ENCODE measurements around the gene C12orf75.
A peak's percentile ranks its signal among the peaks of the same experiment; 100 is the strongest.
"Not testable (repeated sequence)": the region's sequence is repeated elsewhere in the genome, so short reads cannot be mapped to it uniquely, and the experiment has no call there.

Gene C12orf75

GRCh38 chr12:105319691-105320209 lies 10.7 kb upstream of the C12orf75 start:
- H3K27ac ChIP-seq (ENCODE audit: low read depth, low read length) = no peak overlapping the region
- H3K27me3 ChIP-seq (ENCODE audit: control insufficient read depth in 1 of 2, insufficient read depth in 2 of 2, low read length in 2 of 2) = no peaks in the 10 kb centered on the region
- H3K4me1 ChIP-seq (ENCODE audit: control insufficient read depth in 1 of 2, insufficient read depth in 2 of 2, low read length in 2 of 2) = peaks cover 28 to 42% of the 10 kb centered on the region in 2 donors
- H3K9ac ChIP-seq (ENCODE audit: low read depth in 1 of 2, low read length in 2 of 2) = no peak overlapping the region
- no peaks in the 10 kb centered on the region for H3K9me3 ChIP-seq (ENCODE audit: control insufficient read depth in 1 of 2, low read length in 2 of 2)
- H3K36me3 ChIP-seq (ENCODE audit: control insufficient read depth in 1 of 2, insufficient read depth in 2 of 2, low read length in 2 of 2) = no peaks in the 10 kb centered on the region
- H3K4me3 ChIP-seq (ENCODE audit: low read depth in 1 of 2, low read length in 2 of 2) = no peak overlapping the region

- H3K4me1 ChIP-seq (ENCODE audit: control insufficient read depth in 1 of 2, insufficient read depth in 2 of 2, low read length in 2 of 2) = peaks cover 25 to 37% of the 10 kb centered on the region in 2 donors
- no peak overlapping the region for H3K27ac ChIP-seq (ENCODE audit: low read depth, low read length)
Observed at GRCh38 chr12:105321125-105321524, 9.4 kb upstream of the C12orf75 start.

GRCh38 chr12:105322070-105322469 lies 8.4 kb upstream of the C12orf75 start:
- H3K36me3 ChIP-seq (ENCODE audit: control insufficient read depth in 1 of 2, insufficient read depth in 2 of 2, low read length in 2 of 2) = no peaks in the 10 kb centered on the region
- no peaks in the 10 kb centered on the region for H3K9me3 ChIP-seq (ENCODE audit: control insufficient read depth in 1 of 2, low read length in 2 of 2)
- H3K9ac ChIP-seq (ENCODE audit: low read depth in 1 of 2, low read length in 2 of 2) = no peak overlapping the region
- no peak overlapping the region for H3K4me3 ChIP-seq (ENCODE audit: low read depth in 1 of 2, low read length in 2 of 2)
- no peaks in the 10 kb centered on the region for H3K27me3 ChIP-seq (ENCODE audit: control insufficient read depth in 1 of 2, insufficient read depth in 2 of 2, low read length in 2 of 2)
- H3K27ac ChIP-seq (ENCODE audit: low read depth, low read length) = no peak overlapping the region
- H3K4me1 ChIP-seq (ENCODE audit: control insufficient read depth in 1 of 2, insufficient read depth in 2 of 2, low read length in 2 of 2) = peaks cover 23 to 34% of the 10 kb centered on the region in 2 donors

More at GRCh38 chr12:105321125-105321524, 9.4 kb upstream of the C12orf75 start:
- Histone ChIP-seq H3K36me3 (ENCODE audit: control insufficient read depth in 1 of 2, insufficient read depth in 2 of 2, low read length in 2 of 2) (no peaks in the 10 kb centered on the region), H3K9ac (ENCODE audit: low read depth in 1 of 2, low read length in 2 of 2) (no peak overlapping the region), H3K4me3 (ENCODE audit: low read depth in 1 of 2, low read length in 2 of 2) (no peak overlapping the region), H3K9me3 (ENCODE audit: control insufficient read depth in 1 of 2, low read length in 2 of 2) (no peaks in the 10 kb centered on the region), H3K27me3 (ENCODE audit: control insufficient read depth in 1 of 2, insufficient read depth in 2 of 2, low read length in 2 of 2) (no peaks in the 10 kb centered on the region)

GRCh38 chr12:105324704-105325103 lies 5.8 kb upstream of the C12orf75 start:
- no peak overlapping the region for H3K9ac ChIP-seq (ENCODE audit: low read depth in 1 of 2, low read length in 2 of 2)
- H3K4me3 ChIP-seq (ENCODE audit: low read depth in 1 of 2, low read length in 2 of 2) = no peak overlapping the region
- H3K27me3 ChIP-seq (ENCODE audit: control insufficient read depth in 1 of 2, insufficient read depth in 2 of 2, low read length in 2 of 2) = no peaks in the 10 kb centered on the region
- H3K4me1 ChIP-seq (ENCODE audit: control insufficient read depth in 1 of 2, insufficient read depth in 2 of 2, low read length in 2 of 2) = peaks cover 12 to 15% of the 10 kb centered on the region in 2 donors
- no peak overlapping the region for H3K27ac ChIP-seq (ENCODE audit: low read depth, low read length)
- no peaks in the 10 kb centered on the region for H3K9me3 ChIP-seq (ENCODE audit: control insufficient read depth in 1 of 2, low read length in 2 of 2)
- no peaks in the 10 kb centered on the region for H3K36me3 ChIP-seq (ENCODE audit: control insufficient read depth in 1 of 2, insufficient read depth in 2 of 2, low read length in 2 of 2)

- Histone ChIP-seq H3K9me3 (ENCODE audit: control insufficient read depth in 1 of 2, low read length in 2 of 2) (no peaks in the 10 kb centered on the region), H3K36me3 (ENCODE audit: control insufficient read depth in 1 of 2, insufficient read depth in 2 of 2, low read length in 2 of 2) (no peaks in the 10 kb centered on the region), H3K9ac (ENCODE audit: low read depth in 1 of 2, low read length in 2 of 2) (no peak overlapping the region), H3K4me3 (ENCODE audit: low read depth in 1 of 2, low read length in 2 of 2) (no peak overlapping the region), H3K27me3 (ENCODE audit: control insufficient read depth in 1 of 2, insufficient read depth in 2 of 2, low read length in 2 of 2) (no peaks in the 10 kb centered on the region), H3K4me1 (ENCODE audit: control insufficient read depth in 1 of 2, insufficient read depth in 2 of 2, low read length in 2 of 2) (peaks cover 16 to 18% of the 10 kb centered on the region in 2 donors), H3K27ac (ENCODE audit: low read depth, low read length) (no peak overlapping the region)
Observed at GRCh38 chr12:105325117-105325516, 5.4 kb upstream of the C12orf75 start.

GRCh38 chr12:105329926-105330282 lies 587 bp upstream of the C12orf75 start:
- Histone ChIP-seq H3K9me3 (ENCODE audit: control insufficient read depth in 1 of 2, low read length in 2 of 2) (no peaks in the 10 kb centered on the region), H3K27ac (ENCODE audit: low read depth, low read length) (no peak overlapping the region), H3K36me3 (ENCODE audit: control insufficient read depth in 1 of 2, insufficient read depth in 2 of 2, low read length in 2 of 2) (no peaks in the 10 kb centered on the region), H3K27me3 (ENCODE audit: control insufficient read depth in 1 of 2, insufficient read depth in 2 of 2, low read length in 2 of 2) (no peaks in the 10 kb centered on the region), H3K9ac (ENCODE audit: low read depth in 1 of 2, low read length in 2 of 2) (no peak overlapping the region), H3K4me3 (ENCODE audit: low read depth in 1 of 2, low read length in 2 of 2) (peak overlapping the region; percentile 52 to 64), H3K4me1 (ENCODE audit: control insufficient read depth in 1 of 2, insufficient read depth in 2 of 2, low read length in 2 of 2) (peaks cover 5 to 10% of the 10 kb centered on the region in 2 donors)

- peak overlapping the region; percentile 23 to 32 for H3K9ac ChIP-seq (ENCODE audit: low read depth in 1 of 2, low read length in 2 of 2)
- peak overlapping the region; percentile 52 to 68 for H3K4me3 ChIP-seq (ENCODE audit: low read depth in 1 of 2, low read length in 2 of 2)
- H3K36me3 ChIP-seq (ENCODE audit: control insufficient read depth in 1 of 2, insufficient read depth in 2 of 2, low read length in 2 of 2) = no peaks in the 10 kb centered on the region
- H3K9me3 ChIP-seq (ENCODE audit: control insufficient read depth in 1 of 2, low read length in 2 of 2) = no peaks in the 10 kb centered on the region
- H3K4me1 ChIP-seq (ENCODE audit: control insufficient read depth in 1 of 2, insufficient read depth in 2 of 2, low read length in 2 of 2) = peaks cover 5 to 10% of the 10 kb centered on the region in 2 donors
- H3K27me3 ChIP-seq (ENCODE audit: control insufficient read depth in 1 of 2, insufficient read depth in 2 of 2, low read length in 2 of 2) = no peaks in the 10 kb centered on the region
- H3K27ac ChIP-seq (ENCODE audit: low read depth, low read length) = no peak overlapping the region
Observed at GRCh38 chr12:105330931-105331804, 677 bp downstream of the C12orf75 start.

GRCh38 chr12:105331805-105332251 lies 1.3 kb downstream of the C12orf75 start:
- Histone ChIP-seq H3K4me1 (ENCODE audit: control insufficient read depth in 1 of 2, insufficient read depth in 2 of 2, low read length in 2 of 2) (peaks cover 5 to 10% of the 10 kb centered on the region in 2 donors), H3K9ac (ENCODE audit: low read depth in 1 of 2, low read length in 2 of 2) (peak overlapping the region in 1 of 2 donors; percentile 14), H3K9me3 (ENCODE audit: control insufficient read depth in 1 of 2, low read length in 2 of 2) (no peaks in the 10 kb centered on the region), H3K4me3 (ENCODE audit: low read depth in 1 of 2, low read length in 2 of 2) (peak overlapping the region; percentile 52 to 68), H3K27ac (ENCODE audit: low read depth, low read length) (no peak overlapping the region), H3K36me3 (ENCODE audit: control insufficient read depth in 1 of 2, insufficient read depth in 2 of 2, low read length in 2 of 2) (no peaks in the 10 kb centered on the region), H3K27me3 (ENCODE audit: control insufficient read depth in 1 of 2, insufficient read depth in 2 of 2, low read length in 2 of 2) (no peaks in the 10 kb centered on the region)

GRCh38 chr12:105332286-105332685 lies 1.8 kb downstream of the C12orf75 start:
- not testable (repeated sequence) for H3K9ac ChIP-seq (ENCODE audit: low read depth in 1 of 2, low read length in 2 of 2); H3K4me3 ChIP-seq (ENCODE audit: low read depth in 1 of 2, low read length in 2 of 2); H3K27me3 ChIP-seq (ENCODE audit: control insufficient read depth in 1 of 2, insufficient read depth in 2 of 2, low read length in 2 of 2); H3K9me3 ChIP-seq (ENCODE audit: control insufficient read depth in 1 of 2, low read length in 2 of 2); H3K36me3 ChIP-seq (ENCODE audit: control insufficient read depth in 1 of 2, insufficient read depth in 2 of 2, low read length in 2 of 2); H3K27ac ChIP-seq (ENCODE audit: low read depth, low read length); H3K4me1 ChIP-seq (ENCODE audit: control insufficient read depth in 1 of 2, insufficient read depth in 2 of 2, low read length in 2 of 2)

GRCh38 chr12:105332925-105333324 lies 2.4 kb downstream of the C12orf75 start:
- Histone ChIP-seq H3K4me3 (ENCODE audit: low read depth in 1 of 2, low read length in 2 of 2) (no peak overlapping the region), H3K27ac (ENCODE audit: low read depth, low read length) (no peak overlapping the region), H3K9ac (ENCODE audit: low read depth in 1 of 2, low read length in 2 of 2) (no peak overlapping the region), H3K4me1 (ENCODE audit: control insufficient read depth in 1 of 2, insufficient read depth in 2 of 2, low read length in 2 of 2) (peaks cover 5 to 10% of the 10 kb centered on the region in 2 donors), H3K36me3 (ENCODE audit: control insufficient read depth in 1 of 2, insufficient read depth in 2 of 2, low read length in 2 of 2) (no peaks in the 10 kb centered on the region), H3K9me3 (ENCODE audit: control insufficient read depth in 1 of 2, low read length in 2 of 2) (no peaks in the 10 kb centered on the region), H3K27me3 (ENCODE audit: control insufficient read depth in 1 of 2, insufficient read depth in 2 of 2, low read length in 2 of 2) (no peaks in the 10 kb centered on the region)

All from duodenal mucosa (tissue), 2 donors.